GM23338 (cell line): ENCODE measurements around the gene PLA1A.

Experiments
- CREB1 ChIP-seq: fragments of 250-450 bp; sonication (Bioruptor Pico); IDR thresholded peaks from 2 replicates; pipeline ENCODE4 v1.5.0; 2020; ENCODE audit warnings: low read depth, mild to moderate bottlenecking, moderate library complexity
- CTCF ChIP-seq, 2 experiments: fragments of 200-600 bp in 1 of 2; sonication (generic) in 1 of 2; conservative IDR thresholded peaks; 2 replicates each; pipeline versions ENCODE4 v1.5.1 to v1.6.1; 2016 to 2017; ENCODE audit warnings: antibody characterized with exemption in 2 of 2, low read depth in 2 of 2, mild to moderate bottlenecking in 2 of 2, moderate library complexity in 1 of 2
- EZH2phosphoT487 ChIP-seq: fragments of 200-600 bp; sonication (generic); IDR thresholded peaks from one replicate; pipeline ENCODE4 v1.8.1; 2018; ENCODE audit warnings: antibody characterized with exemption; ENCODE audit not compliant: unreplicated experiment
- JUNB ChIP-seq: IDR thresholded peaks from one replicate; pipeline ENCODE4 v1.6.1; 2016; ENCODE audit warnings: antibody characterized with exemption; ENCODE audit not compliant: unreplicated experiment
- POLR2AphosphoS5 ChIP-seq: IDR thresholded peaks from 2 replicates; pipeline ENCODE4 v1.6.1; 2016; ENCODE audit warnings: antibody characterized with exemption, low read depth
- ZNF114 ChIP-seq: fragments of 250-450 bp; sonication (Bioruptor Pico); IDR thresholded peaks from 2 replicates; pipeline ENCODE4 v1.5.0; 2020; ENCODE audit warnings: mild to moderate bottlenecking, moderate library complexity

DNA sequence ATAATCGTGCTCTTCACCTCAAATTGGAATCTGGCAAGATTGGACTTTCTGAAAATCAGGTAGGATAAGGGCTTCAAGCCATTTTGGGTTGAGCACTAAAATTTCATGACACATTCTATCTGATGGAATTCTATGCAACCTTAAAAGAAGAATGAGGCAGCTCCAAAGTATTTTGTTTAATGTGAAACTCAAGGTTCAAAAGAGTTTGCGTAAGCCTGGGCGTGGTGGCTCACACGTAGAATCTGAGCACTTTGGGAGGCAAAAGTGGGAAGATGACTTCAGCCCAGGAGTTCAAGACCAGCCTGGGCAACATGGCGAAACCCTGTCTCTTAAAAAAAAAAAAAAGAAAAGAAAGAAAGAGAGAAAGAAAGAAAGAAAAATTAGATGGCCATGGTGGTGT, 3.6 kb upstream of the PLA1A start:
- TF ChIP-seq CTCF (conservative IDR thresholded peaks at IDR 0.05; ENCODE audit: low read depth in 2 of 2) (no peak), EZH2phosphoT487 (no peak), JUNB (no peak), ZNF114 (CRISPR knock-in tag) (no peak), CREB1 (CRISPR knock-in tag) (no peak), POLR2AphosphoS5 (no peak)
